B cell (primary cell): ENCODE results near the gene CELF6.

Experiments used
- CTCF ChIP-seq: fragments of 200-600 bp; IDR thresholded peaks from one replicate; pipeline ENCODE4 v1.8.0; 2022; ENCODE audit warnings: antibody characterized with exemption, mild to moderate bottlenecking
- EZH2 ChIP-seq: IDR thresholded peaks from 2 replicates; pipeline ENCODE4 v1.6.1; 2012; ENCODE audit warnings: borderline replicate concordance, low read depth, mild to moderate bottlenecking, moderate library complexity, low read length; ENCODE audit not compliant: insufficient read depth, poor library complexity, severe bottlenecking

- TF ChIP-seq CTCF, result no peak
- no peak for TF ChIP-seq EZH2
Observed at GRCh38 chr15:72313448-72313840, 6.5 kb downstream of the CELF6 start.
